GM12892 (cell line): ENCODE results near the gene C3.

Source experiments
- DNase-seq: peaks from one replicate; pipeline ENCODE4 v3.0.0; 2011; ENCODE audit not compliant: insufficient read length
- FAIRE-seq: peaks from 2 replicates; lab custom pipeline; 2011; peaks lifted over from hg19 to GRCh38; lab: Jason Lieb, UNC
- POLR2A ChIP-seq: IDR thresholded peaks from 2 replicates; pipeline ENCODE4 v1.6.1; 2011; ENCODE audit warnings: low read depth, low read length, control low read depth
- POLR2AphosphoS5 ChIP-seq: IDR thresholded peaks from 2 replicates; pipeline ENCODE4 v1.6.1; 2011; ENCODE audit warnings: low read depth, low read length, control low read depth
- TAF1 ChIP-seq: IDR thresholded peaks from 2 replicates; pipeline ENCODE4 v1.6.1; 2011; ENCODE audit warnings: low read depth, mild to moderate bottlenecking, control low read depth, low read length, borderline replicate concordance

The C3 gene

GRCh38 chr19:6740589-6741343, 20.3 kb upstream of the C3 start:
- no peak for TF ChIP-seq POLR2AphosphoS5
- no peak for TF ChIP-seq POLR2A
- DNase-seq = no peak
- peak; percentile 94 for FAIRE-seq

GRCh38 chr19:6739883-6740588, 19.6 kb upstream of the C3 start:
- no peak for DNase-seq
- TF ChIP-seq POLR2AphosphoS5 = no peak
- no peak for TF ChIP-seq POLR2A
- no peak for TF ChIP-seq TAF1
- peak; percentile 9 for FAIRE-seq

GRCh38 chr19:6739390-6739882, 19.0 kb upstream of the C3 start, which contains the start of gene TRIP10:
TSS of gene TRIP10 (plus strand) at chr19:6739680. CDS start at chr19:6739762, 82 bp downstream.
- TF ChIP-seq POLR2A (no peak), TAF1 (no peak)
- FAIRE-seq (peak; percentile 70), DNase-seq (peak; percentile 87)

GRCh38 chr19:6738787-6739389, 18.4 kb upstream of the C3 start:
- peak; percentile 62 for FAIRE-seq
- TF ChIP-seq POLR2AphosphoS5 = no peak
- TF ChIP-seq TAF1 = no peak
- TF ChIP-seq POLR2A = no peak
- DNase-seq = no peak

GRCh38 chr19:6737873-6738786, 17.7 kb upstream of the C3 start:
- TF ChIP-seq POLR2A (no peak), TAF1 (no peak)
- peak; percentile 61 for DNase-seq
- peak; percentile 99 for FAIRE-seq

- TF ChIP-seq TAF1 (no peak), POLR2A (peak; percentile 38; the same call in 1 of the 2 replicates)
- DNase-seq (peak; percentile 97), FAIRE-seq (no peak)
These were observed 16.9 kb upstream of the C3 start, which contains the start of gene GPR108 for GRCh38 chr19:6737284-6737872. TSS of gene GPR108 (minus strand) at chr19:6737580. CDS start at chr19:6737576, 4 bp downstream.

- FAIRE-seq = no peak
- TF ChIP-seq POLR2A = no peak
- no peak for TF ChIP-seq TAF1
- no peak for TF ChIP-seq POLR2AphosphoS5
- DNase-seq = no peak
These were observed 16.4 kb upstream of the C3 start for GRCh38 chr19:6736917-6737283.

GRCh38 chr19:6736169-6736916, 15.9 kb upstream of the C3 start:
- FAIRE-seq (peak; percentile 94), DNase-seq (peak; percentile 68)
- TF ChIP-seq POLR2A = peak; percentile 74; the same call in 1 of the 2 replicates
- TF ChIP-seq TAF1 = 0 out of 2 replicates have a peak, but pooled peaks have one; percentile 16
- TF ChIP-seq POLR2AphosphoS5 = no peak

- FAIRE-seq (no peak), DNase-seq (no peak)
- TF ChIP-seq POLR2A (no peak), TAF1 (no peak), POLR2AphosphoS5 (no peak)
These were observed 14.9 kb upstream of the C3 start for GRCh38 chr19:6735181-6735911.
